HG03175 (cell line): ENCODE data around the gene MNX1.

Source experiments
- ATAC-seq: cut with Tn5 transposase; IDR thresholded peaks from one replicate; pipeline ENCODE4 v1.9.1; 2021; ENCODE audit warnings: mild to moderate bottlenecking, moderate library complexity; ENCODE audit not compliant: unreplicated experiment

Gene MNX1

DNA sequence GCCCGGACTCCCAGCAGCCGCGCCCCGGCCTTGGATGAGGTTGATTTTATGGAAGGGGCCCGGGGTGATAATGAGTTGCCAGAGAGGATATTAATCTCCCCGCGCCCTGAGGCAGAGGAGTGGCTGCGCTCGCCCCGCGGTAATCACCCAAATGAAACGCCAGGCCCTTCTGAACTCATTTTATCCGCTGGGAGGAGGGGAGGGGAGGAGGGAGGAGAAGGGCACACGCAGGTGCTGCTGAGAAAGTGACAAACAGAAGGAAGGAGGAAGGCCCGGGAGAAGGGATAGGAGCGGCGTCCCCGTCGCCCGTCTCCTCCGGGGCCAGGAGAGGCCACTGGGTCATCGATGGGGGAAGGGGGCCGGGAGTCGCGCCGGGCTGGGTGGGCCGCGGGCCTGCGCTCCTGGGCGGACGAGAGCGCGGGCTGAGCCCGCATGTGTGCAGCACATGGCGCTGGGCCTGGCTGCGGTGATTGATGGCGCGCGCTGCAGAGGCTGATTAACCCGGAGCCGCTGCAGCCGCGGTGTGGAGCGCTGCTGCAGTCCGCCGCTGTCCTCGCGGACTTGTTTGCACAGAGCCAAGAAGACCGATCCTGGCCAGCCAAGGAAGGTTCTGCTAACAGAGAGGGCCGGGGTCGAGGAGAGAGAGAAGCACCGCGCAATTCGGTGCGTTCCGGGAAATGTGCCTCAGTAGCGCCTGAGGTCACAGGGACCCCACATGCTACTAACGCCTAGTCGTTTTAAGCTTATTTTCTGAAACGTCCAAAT is 6.5 kb downstream of the MNX1 start:
- ATAC-seq = no peak

DNA sequence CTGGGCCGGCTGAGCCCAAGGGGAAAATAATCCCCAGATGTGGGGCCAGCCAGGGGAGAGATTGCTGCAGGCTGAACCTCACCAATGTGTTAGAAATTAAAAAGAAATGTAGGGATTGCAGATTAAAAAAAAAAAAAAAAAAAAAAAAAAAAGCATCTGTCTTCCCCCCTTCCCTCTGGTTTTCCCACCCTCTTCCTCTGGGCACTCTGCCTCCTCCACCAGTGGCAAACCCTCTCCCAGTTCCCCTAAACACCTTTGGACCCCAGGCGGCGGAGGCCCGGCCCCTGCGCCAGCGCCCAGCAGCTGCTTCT is 7.1 kb downstream of the MNX1 start:
- ATAC-seq = no peak

DNA sequence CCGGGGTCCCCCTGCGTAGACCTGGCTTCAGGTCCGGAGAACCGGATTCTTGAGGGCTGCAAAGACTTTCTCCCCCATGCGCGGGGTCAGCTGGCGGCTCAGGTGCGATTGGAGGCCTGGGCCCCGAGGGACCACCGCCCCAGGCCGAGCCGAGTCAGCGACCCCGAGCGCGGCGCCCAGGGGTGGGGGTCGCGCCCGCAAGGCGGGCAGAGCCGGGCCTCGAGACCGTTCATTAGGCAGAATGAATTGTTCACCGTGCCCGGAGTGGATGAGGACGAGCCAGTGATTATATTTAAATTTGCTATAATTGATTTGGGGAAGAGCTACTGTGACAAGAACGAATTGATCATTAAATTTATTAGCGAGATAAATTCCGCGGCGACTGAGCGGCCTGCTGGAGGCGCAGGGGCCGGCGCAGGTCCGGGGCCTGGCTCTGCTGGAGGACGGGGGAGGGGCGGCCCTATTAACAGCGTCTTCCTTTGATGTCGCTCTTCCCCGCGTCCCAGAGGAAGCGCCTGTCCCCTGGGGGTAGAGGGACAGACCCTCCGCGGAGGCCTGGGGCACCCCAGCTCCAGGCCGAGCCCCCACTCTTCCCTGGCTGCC is 7.5 kb downstream of the MNX1 start:
- ATAC-seq = no peak

DNA sequence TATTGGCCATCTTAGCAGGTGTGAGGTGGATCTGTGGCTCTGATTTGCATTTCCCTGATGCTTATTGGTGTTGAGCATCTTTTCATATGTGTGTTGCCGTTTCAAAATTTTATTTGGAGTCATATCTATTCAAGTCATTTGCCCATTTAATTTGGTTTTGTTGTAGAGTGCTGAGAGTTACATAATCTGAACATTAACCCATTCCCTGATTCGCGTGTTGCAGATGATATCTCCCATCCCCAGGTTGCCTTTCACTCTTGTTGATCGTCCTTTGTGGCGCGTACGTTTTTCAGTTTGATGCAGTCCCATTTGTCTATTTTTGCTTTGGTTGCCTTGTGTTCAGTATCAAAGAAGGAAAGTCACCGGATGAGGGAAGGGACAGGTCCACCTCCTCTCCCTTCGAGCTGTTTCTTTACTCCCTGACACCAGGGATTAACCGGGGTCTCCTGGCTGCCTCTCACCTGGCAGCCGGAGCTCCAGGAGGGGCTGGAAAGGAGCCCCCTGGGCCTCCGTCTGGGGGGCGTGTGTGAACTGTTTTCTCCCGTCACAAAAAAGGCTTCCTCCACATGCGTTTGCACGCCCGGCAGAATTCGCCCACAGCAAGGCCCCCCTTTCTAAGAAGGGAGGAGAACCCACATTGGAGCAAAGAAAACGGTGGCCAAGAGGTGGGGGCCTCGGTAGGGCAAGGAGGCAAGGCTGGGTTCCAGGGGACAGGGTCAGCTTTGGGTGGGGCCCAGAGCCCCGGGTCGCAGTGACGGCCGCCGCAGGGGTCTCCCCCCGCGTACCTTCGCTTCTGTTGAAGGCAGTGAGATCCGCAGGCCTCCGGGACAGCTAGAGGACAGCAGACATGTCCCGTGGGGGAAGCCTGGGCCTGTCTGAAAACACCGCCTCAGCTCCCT is 8.3 kb downstream of the MNX1 start:
- no peak for ATAC-seq

DNA sequence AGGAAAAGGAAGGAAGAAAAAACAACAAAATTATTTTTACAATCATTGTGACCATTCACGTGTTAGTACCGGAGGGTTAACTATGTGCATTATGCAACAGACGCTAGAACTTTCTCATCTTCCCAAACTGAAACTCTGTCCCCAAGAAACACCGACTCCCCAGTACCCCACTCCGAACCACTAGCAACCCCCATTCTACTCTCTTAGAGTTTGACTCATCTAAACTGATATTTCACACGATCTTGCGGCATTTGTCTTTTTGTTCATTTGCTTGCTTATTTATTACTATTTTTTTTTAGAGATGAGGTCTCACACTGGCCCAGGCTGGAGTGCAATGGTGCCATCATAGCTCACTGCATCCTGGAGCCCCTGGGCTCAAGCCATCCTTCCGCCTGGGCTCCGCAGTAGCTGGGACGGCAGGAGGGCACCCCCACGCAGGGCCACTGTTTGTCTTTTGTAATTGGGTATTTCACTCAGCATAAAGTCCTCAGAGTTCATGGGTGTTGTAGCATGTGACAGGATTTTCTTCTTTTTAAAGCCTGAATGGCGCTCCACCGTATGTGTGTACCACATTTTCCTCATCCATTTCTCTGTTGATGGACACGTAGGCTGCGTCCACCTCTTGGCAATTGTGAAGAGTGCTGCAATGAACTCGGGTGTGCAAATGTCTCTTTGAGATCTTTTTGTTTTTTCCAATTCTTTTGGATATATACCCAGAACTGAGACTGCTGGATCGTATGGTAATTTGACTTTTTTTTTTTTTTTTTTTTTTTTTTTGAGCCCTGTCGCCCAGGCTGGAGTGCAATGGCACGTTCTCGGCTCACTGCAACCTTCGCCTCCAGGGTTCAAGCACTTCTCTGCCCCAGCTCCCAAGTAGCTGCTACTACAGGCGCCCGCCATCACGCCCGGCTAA is 9.5 kb downstream of the MNX1 start:
- no peak for ATAC-seq

DNA sequence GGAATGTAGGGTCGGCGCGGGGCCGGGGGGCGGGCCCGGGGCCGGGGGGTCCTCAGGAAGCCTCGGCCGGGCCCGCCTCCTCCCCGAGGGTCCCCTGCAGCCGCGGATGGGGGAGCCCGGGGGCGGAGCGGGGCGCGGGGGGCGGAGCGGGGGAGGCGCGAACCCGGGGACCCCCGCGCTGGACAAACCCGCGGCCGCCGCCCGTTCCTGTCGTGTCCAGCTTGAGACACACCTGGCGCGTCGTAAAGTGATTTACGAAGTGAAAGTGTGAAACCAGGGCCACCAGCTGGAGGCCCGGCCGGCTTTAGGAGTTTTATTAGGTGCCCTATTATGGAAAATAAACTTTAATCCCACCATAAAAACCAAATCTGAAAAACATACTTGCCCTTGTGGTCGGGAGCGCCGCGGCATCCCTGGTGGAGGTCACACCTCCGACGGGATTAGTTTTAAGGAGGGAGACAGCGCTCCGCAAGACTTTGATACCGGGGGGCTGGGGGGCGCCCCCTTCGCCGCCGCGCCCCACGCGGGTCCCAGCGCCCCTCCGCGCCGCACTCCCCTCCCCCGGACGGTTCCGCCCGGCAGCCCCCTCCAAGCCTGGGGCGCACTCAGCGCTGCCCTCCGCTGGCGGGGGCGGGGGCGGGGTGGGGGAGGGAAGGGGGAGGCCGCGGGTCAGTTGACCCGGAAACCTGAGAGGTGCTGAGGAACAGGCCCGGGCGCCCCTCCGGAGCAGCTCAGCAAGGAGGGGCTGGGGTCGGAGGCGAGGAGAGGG is 10.3 kb downstream of the MNX1 start:
- peak; percentile 38 for ATAC-seq

DNA sequence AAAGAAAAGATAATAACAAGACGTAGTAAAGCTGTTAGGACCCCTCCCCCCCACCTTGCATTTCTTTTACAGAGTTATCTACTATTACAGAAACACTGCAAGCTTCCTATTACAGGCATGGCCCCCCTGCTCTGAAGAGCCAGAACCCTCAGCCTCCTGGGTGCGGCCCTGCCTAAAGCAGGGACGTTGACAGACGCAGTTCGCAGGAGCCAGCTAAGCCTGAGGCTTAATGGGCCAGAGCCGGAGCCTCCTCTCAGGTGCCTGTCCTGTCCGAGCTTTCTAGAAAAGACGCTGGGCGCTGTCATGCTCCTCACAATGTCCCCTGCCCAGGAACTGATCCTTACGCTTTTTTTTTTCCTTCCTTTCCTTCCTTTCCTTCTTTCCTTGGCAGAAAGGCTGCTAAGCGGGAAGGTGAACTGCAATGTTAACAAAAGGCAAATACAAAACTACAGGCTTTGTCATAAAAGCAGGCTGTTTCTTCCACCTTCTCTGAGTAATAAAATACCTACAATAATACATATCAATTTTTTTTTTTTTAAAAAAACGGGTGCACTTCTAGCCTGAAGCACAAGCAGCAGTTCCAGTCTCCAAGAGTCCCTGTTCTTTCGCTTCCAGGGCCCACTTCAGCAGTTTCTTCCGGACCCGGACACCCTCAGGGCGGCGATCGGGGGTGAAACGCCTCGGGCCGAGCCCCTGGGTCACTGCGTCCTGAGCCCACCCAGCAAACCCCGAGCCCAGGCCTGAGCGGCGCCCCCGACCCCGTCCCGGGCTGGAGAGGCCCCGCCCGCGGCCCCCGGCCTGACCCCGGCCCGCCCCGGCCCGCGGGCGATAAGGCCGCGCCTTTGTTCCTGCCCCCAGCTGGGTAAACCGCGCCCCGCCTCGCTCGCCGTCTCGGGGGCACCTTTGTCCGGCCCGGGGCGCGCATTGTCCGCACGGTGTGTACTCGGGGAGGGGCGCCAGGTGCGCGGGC is 11.2 kb downstream of the MNX1 start:
- peak; percentile 27 for ATAC-seq

DNA sequence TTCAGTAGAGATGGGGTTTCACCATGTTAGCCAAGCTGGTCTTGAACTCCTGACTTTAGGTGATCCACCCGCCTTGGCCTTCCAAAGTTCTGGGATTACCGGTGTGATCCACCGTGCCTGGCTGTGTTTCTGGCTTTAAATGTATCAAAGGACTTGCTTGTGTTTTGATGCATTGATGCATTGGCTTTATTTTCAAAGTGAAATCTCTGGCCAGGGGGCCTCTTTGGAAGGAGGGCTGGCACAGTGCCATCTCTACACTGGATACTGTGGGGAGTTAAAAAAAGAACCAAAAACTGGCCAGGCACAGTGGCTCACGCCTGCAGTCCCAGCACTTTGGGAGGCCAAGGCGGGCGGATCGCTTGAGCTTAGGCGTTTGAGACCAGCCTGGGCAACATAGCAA is 16.0 kb downstream of the MNX1 start:
- ATAC-seq = no peak

DNA sequence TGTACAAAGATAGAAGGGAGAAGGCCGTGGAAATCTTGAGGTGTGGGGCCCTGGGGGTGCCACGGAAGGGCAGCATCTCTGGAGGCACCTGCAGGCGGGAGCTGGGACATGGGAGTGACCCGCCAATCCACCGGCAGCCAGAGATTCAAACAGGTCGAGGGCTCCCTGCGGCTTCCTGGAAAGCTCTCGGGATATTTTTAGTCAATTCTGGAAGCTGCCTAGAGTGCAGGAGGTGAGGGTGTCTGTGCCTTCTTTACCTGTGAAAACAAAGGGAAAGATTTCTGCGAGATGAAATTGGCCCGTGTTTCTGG is 16.6 kb downstream of the MNX1 start:
- no peak for ATAC-seq

DNA sequence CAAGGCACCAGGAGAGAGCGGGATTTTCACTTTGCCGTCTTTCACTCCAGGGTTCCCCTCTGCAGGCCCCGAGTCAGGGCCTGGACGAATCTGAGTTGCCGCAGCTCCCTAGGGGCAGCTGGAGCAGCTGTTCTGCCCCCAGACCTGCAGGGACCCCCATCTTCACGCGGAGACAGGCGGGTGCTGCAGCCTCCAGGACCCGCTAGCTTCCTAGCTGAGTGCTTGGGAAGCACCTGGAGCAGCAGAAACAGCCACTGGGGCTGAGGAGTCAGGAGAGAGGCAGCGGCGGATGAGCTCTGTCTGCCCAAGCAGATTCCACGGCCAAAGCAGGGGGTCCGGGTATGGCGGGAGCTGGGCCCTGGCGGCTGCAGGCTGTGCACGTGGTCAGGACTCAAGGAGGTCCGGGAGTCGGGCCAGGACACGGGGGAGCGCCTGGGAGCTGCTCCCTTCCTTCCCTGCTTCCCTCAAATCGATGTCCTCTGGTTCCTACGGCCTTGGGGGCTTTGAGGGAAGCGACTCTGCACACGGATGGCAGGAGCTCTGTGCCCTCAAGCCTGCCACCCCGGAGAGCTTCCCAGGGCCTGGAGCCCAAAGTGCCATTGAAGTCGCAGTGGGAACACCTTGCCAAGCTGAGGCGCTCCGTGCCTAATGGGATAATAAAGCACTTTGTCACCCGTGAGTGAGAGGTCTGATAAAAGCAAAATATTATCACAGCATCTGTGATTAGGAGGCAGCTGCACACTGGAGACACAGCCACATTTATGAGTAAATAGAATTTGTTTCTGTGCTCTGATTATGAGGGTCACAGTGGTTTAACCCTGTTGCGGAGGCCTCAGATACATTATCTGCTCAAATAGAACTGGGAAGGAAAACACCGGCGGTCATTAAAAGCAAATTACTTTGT is 17.2 kb downstream of the MNX1 start:
- no peak for ATAC-seq

DNA sequence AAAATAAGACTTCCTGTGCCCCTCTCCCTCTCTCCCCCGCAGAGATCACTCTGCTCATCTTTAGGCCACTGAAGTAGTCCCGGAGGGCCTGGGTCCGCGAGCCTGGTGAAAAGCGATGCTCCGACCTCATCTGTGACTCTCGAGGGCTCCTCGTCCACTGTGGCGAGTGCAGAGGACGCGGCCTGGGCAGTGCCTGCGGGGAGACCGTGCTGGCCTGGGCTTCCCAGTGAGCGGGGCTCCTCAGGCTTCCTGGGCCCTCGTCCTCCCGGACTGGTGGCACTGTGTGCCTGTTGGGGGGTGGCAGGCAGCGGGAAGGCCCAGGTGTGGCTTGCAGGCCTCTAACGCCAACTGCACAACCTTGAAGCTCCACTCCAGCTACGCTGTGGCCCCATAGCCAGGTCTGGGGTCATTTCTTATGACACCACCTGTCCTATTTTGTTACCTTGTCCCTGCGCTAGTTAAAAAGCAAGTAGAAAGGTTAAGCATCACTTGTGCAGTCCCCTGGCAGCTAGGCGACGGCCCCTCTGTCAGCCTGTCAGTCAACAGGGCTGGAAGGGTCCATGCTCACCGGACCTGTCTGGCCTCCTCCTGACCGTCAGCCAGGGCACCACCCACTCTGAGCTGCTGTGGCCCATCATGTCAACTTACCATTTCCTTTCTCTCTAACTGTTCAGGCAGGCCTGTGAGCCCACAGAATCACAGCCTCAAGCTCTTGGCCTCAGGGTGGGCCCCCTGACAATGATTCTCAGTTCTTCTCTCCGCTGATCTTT is 20.5 kb downstream of the MNX1 start:
- no peak for ATAC-seq

DNA sequence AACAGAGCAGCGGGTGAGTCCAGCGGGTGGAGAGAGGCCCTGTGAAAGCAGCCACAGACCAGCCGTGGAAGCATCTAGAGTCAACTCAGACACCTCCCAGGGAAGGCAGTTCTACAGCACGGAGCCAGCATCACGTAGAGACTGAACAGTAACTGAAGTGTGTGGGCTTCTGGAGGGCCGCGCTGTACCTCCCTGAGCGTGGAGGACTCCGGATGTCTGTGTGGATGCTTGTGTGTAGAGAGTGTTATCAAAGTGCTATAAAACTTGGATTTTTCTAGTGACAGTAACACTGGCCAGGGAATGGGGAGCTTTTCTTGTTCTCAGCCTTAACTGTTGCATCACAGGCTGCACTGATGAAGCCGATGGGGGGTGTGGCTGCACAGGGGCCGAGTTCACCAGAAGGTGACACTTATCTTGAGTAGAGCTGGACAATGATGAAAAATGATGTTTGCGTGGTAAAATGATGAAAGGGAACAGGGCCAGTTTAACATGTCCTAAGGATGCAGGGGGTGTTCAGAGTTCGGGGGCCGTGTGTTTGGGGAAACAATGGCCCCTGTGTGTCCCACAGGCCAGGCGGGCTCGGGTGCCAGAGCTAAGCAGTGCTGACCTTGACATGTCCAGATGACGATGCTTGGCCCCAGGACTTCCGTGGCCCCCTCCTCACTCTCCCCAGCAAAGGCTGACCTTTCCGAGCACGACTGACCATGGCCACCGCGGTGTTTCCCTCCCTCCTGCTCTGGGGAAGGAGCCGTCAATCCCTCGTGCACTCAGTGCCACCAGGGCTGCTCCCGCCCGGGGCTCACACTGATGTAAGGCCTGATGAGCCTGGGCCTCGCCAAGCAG is 21.9 kb downstream of the MNX1 start:
- no peak for ATAC-seq

DNA sequence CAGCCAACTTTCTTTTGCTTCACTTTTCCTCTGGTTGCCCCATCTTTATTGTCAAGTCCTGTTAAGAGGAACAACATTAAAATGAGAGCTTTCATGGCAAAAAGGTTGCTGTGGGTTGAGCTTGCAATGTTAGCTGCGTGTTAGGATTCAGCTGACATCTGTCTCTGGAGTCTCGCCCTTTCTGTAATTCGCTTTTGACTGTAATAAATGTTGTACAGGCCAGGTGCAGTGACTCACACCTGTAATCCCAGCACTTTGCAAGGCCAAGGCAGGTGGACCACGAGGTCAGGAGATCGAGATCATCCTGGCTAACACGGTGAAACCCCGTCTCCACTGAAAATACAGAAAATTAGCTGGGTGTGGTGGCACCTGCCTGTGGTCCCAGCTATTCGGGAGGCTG is 24.1 kb downstream of the MNX1 start:
- no peak for ATAC-seq

DNA sequence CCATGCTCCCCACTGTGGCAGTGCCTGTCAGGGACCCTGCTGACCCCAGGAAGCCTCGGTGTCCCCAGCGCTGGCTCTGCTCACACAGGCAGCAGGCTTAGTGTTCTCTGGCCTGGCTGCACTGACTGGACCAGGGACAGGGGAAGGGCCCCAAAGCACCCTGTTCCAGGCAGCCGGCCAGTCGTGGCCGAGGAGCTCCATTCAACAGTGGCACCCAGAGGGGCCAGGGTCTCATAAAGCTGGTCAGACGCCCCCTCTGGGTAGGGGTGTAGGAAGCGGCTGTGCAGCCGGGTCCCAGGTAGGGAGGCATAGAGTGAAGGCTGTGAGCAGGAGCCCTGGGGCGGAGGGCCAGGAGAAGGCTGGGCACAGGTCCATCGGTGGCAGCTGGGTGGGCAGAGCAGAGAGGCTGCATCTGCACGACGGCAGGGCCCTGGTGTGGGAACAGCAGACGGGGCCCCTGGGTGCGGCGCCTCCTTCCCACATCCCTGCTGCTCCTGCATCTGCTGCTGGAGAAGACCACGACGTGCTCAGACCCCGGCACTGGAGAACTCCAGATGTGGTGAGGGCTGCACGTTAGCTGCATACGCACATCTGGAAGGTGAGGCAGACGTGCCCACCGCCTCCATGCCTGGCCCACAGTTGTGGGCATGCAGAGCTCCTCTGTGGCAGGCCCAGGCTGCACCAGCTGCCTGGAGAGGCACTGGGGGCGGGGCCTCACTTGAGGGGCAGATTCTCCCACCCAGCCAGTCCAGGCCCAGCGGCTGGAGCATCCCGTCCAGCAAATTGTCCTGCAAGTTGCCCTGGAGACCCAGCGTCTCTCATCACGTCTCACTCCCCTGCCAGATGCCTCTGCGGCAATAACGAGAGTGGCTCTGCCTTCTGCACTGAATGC is 25.1 kb downstream of the MNX1 start:
- ATAC-seq = no peak

DNA sequence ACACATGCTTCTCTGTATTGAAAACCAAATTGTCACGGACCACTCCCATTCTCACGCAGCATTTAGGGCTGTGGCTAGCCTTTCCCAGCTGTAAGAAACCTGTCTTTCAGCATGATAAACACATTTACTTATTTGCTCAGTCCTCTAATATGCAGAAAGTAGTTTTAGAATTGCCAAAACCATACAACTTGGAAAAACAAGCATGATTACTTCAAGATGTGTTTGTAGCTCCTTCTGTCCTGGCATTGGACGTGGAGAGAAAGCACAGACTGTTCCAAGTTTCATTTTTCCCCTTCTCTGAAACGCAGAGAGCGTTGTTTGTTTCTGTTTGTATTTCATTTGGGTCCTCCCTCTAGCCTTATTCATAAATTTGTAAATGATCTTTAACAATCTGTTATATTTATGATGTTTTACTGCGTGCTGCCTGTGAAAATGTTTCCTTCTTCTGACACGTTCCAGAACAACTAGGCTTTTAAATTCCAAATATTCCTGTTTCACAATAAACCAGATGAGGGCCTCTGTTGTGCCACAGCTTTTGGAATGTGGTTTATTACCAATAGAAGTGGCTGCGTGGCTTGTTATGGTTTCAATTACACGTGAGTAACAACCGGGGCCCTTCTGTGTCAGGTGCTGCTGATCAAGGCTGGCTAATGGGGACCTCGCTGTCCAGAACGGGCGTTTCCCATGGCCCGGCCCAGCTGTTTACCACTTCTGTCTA is 26.1 kb downstream of the MNX1 start:
- no peak for ATAC-seq
